Right lobe of liver (tissue), 6 donors: Measurements from ENCODE around the gene MYL10. TPM values are rescaled to one million over a fixed set of nuclear protein-coding genes. Genes with fewer than 3 reads are reported as not detected.

ENCODE experiments used
- ATAC-seq, 4 donors: fragments of 200-7000 bp; cut with Tn5 transposase; one replicate each; pipeline ENCODE4 v1.9.1; 2020; ENCODE audit warnings: mild to moderate bottlenecking in 4 of 4, moderate library complexity in 4 of 4
- DNase-seq, 3 donors: peaks; one replicate each; pipeline ENCODE4 v3.0.0-alpha.2; 2020
- H3K27ac ChIP-seq, 3 donors: fragments of 200-600 bp; one replicate each; pipeline ENCODE4 v1.8.0; 2022
- H3K27me3 ChIP-seq, 2 donors: fragments of 200-600 bp; one replicate each; pipeline ENCODE4 v1.8.0; 2022
- H3K36me3 ChIP-seq, 4 donors: fragments of 200-600 bp; sonication (generic) in 1 of 4; one replicate each; pipeline versions ENCODE4 v1.5.1 to v1.8.0; 2017 to 2022; ENCODE audit warnings: control low read depth in 1 of 4
- H3K4me1 ChIP-seq, 4 donors: fragments of 200-600 bp; sonication (generic) in 1 of 4; one replicate each; pipeline versions ENCODE4 v1.5.1 to v1.8.0; 2017 to 2022; ENCODE audit warnings: control low read depth in 1 of 4
- H3K4me3 ChIP-seq, 3 donors: fragments of 200-600 bp; one replicate each; pipeline ENCODE4 v1.8.0; 2022
- H3K9me3 ChIP-seq, 4 donors: fragments of 200-600 bp; sonication (generic) in 1 of 4; one replicate each; pipeline versions ENCODE4 v1.5.1 to v1.8.0; 2017 to 2022; ENCODE audit warnings: control low read depth in 1 of 4
- POLR2A ChIP-seq: fragments of 450-650 bp; IDR thresholded peaks from one replicate; pipeline ENCODE4 v1.6.1; 2017; ENCODE audit warnings: antibody characterized with exemption, mild to moderate bottlenecking
- WGBS: methylation state at CpG from one replicate; pipeline ENCODE4 v1.1.6; 2018; ENCODE audit warnings: low coverage, low lambda C conversion rate; ENCODE audit not compliant: insufficient coverage; ENCODE audit errors: missing lambda C conversion rate; 5-methylcytosine and 5-hydroxymethylcytosine counted together
- intact Hi-C, 2 donors: fragments of 100-400 bp; cut with DNase I; formaldehyde crosslinking; loops; one replicate each; pipeline versions ENCODE4 v1.11.2 to v1.14.1; 2022
- total RNA-seq, 6 experiments: library from RNA; depleted of rRNA in 2 of 6; stranded (reverse); fragments of >200 nt in 2 of 6; fragmentation: NEBNext Ultra II Directional in 3 of 6; extraction: Animal tissue kit (Norgen Biotek cat#: 25700) in 3 of 6; gene quantifications; one replicate each; pipeline versions ENCODE4 v1.1.0 to v1.2.4, GENCODE V29; 2016 to 2023
- TF ChIP-seq, protein P1 (sequence below), 4 donors: fragments of 200-600 bp in 3 of 4; fragments of 450-650 bp in 1 of 4; IDR thresholded peaks; one replicate each; pipeline versions ENCODE4 v1.5.1 to v1.8.0; 2016 to 2022; ENCODE audit warnings: antibody characterized with exemption in 4 of 4, mild to moderate bottlenecking in 2 of 4
- donor health status: DM: no; HTN: yes; CAD: no.
- donor health status: DM: no; HTN: no; CAD: no.
- donor health status: DM: no; HTN: no; CAD: no.
- donor health status: DM: no; HTN: yes; CAD: no.
- donor health status: DM: no; HTN: yes; CAD: no.

Gene MYL10
- total RNA-seq, 6 experiments from 2014 or later = not detected

DNA sequence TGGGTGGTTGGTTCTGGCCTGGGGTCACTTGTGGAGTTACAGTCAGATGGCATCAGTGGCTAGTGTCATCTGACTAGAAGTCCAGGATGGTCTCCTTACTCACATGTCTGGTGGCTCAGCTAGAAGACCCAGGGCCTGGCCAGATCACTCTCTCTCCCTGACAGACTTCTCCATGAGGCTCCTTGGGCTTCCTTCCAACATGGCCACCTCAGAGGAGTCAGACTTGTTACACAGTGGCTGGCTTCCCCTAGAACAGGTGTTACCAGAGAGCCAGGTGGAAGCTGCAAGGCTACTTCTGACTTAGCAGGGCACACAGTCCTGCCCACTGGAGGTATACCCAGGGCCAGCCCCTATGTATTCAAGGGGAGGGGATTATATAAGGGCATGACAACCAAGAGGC, 44.2 kb upstream of the MYL10 start:
- TF ChIP-seq POLR2A = no peak
- TF ChIP-seq, protein P1, sequence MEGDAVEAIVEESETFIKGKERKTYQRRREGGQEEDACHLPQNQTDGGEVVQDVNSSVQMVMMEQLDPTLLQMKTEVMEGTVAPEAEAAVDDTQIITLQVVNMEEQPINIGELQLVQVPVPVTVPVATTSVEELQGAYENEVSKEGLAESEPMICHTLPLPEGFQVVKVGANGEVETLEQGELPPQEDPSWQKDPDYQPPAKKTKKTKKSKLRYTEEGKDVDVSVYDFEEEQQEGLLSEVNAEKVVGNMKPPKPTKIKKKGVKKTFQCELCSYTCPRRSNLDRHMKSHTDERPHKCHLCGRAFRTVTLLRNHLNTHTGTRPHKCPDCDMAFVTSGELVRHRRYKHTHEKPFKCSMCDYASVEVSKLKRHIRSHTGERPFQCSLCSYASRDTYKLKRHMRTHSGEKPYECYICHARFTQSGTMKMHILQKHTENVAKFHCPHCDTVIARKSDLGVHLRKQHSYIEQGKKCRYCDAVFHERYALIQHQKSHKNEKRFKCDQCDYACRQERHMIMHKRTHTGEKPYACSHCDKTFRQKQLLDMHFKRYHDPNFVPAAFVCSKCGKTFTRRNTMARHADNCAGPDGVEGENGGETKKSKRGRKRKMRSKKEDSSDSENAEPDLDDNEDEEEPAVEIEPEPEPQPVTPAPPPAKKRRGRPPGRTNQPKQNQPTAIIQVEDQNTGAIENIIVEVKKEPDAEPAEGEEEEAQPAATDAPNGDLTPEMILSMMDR (IDR thresholded peaks at IDR 0.05) = no peak
- intact Hi-C loops = no loop called here

DNA sequence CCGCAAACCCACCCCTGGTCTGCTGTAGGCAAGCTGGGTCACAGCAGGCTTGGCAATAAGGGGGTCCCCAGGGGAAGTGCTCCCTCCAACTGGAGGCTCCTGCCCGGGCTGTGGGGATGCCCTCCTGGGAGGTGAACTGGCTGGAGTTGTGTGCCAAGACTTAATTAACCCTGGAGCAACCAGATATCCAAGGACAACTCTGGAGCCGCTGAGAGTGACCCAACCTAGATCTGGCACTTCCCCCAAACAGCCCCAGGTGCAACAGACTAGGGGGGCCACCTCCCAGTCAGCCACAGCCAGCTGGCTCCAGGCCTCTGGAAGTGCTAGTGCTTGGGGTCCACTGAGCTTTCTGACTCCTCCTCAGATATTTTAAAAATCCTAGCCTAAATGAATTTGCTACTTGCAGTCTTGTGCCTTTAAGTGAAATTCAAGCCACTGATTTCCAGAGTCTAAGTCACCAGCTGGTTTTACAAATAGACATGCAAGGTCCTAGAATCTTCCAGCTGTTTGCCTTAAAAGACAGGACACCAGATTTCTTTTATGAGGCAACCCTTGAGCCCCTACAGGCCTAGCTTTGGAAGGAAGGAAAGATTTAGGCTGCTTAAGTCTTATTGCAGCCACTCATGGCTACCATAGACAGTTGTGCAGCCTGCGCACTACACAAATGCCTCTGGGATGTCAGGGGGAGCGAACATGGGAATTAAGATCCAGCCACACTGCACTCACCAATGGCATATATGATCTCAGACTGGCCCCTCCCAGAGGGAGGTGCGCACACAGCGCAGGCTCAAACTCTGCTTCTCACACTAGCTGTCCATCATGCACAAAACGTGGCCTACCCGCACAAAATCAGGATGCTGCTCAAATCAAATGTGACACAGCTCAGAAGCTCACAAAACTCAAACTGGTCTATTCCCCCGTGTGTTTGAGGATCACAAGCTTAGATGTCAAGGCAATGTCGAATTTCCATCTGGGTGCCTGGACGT, 42.6 kb upstream of the MYL10 start:
- H3K4me3 ChIP-seq = no peak overlapping the region
- intact Hi-C loops = no loop called here
- WGBS = 86% methylated on average over 11 of the region's 12 CpGs
- ATAC-seq (no peak), DNase-seq (no peak)
- no peak for TF ChIP-seq POLR2A
- TF ChIP-seq, protein P1 (IDR thresholded peaks at IDR 0.05) = no peak
- no peaks in the 10 kb centered on the region for H3K27me3 ChIP-seq
- no peak overlapping the region for H3K27ac ChIP-seq
- no peaks in the 10 kb centered on the region for H3K4me1 ChIP-seq
- no peaks in the 10 kb centered on the region for H3K9me3 ChIP-seq
- no peaks in the 10 kb centered on the region for H3K36me3 ChIP-seq

More for the DNA sequence above, 44.2 kb upstream of the MYL10 start:
- Histone ChIP-seq H3K9me3 (no peaks in the 10 kb centered on the region), H3K36me3 (no peaks in the 10 kb centered on the region), H3K4me3 (no peak overlapping the region), H3K27ac (no peak overlapping the region), H3K27me3 (no peaks in the 10 kb centered on the region), H3K4me1 (no peaks in the 10 kb centered on the region)
- DNase-seq (no peak), ATAC-seq (no peak)

DNA sequence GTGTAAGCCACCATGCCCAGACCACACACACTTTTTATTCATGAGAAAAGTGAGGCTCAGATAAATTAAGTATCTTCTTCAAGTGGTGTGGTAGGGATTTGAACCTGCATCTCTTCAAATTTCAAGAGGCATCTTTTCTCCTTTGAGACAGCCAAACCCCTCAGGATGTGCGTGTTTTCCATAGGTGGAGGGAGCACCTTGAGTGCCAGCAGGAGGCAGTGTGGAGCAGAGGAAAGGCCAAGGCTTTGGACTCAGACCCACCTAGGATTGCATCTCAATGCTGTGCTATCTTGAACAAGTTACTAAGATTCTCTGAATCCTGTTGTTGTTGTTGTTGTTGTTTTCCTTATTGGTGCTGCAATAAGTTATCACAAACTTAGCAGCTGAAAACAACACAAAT, 40.2 kb upstream of the MYL10 start:
- ATAC-seq = no peak
- DNase-seq = no peak
- intact Hi-C loops = loop anchor here in 1 of 2 donors (10.0 kb wide), 1 partner anchor 115 kb away; no protein-coding TSS in a partner anchor
- WGBS = no CpG with 5 or more reads among the region's 1 CpG
- Histone ChIP-seq H3K36me3 (no peaks in the 10 kb centered on the region), H3K27ac (no peak overlapping the region), H3K4me1 (no peaks in the 10 kb centered on the region), H3K4me3 (no peak overlapping the region), H3K9me3 (no peaks in the 10 kb centered on the region), H3K27me3 (no peaks in the 10 kb centered on the region)
- TF ChIP-seq, protein P1 (IDR thresholded peaks at IDR 0.05) = peak in 2 of 4 donors; percentile 10 to 29
- TF ChIP-seq POLR2A = no peak

DNA sequence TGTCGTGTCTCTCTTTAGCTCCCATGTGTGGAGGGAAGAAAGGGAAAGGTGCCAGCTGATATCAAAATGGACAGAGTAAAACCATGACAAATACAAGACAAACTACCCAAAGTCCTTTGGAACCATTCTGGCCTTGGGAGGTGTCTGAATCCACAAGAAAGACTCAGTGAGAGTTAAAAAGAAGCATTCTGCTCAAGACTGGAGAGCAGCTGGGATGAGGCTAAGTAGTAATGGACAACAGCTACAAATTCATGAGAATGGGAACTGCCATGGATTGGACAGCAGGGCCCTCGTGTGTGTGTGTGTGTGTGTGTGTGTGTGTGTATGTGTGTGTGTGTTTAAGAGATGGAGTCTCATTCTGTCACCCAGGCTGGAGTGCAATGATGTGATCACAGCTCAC, 39.6 kb upstream of the MYL10 start:
- intact Hi-C loops = loop anchor here in 1 of 2 donors (10.0 kb wide), 1 partner anchor 114 kb away; no protein-coding TSS in a partner anchor
- Histone ChIP-seq H3K27ac (no peak overlapping the region), H3K4me1 (no peaks in the 10 kb centered on the region), H3K27me3 (no peaks in the 10 kb centered on the region), H3K4me3 (no peak overlapping the region), H3K9me3 (no peaks in the 10 kb centered on the region), H3K36me3 (no peaks in the 10 kb centered on the region)
- TF ChIP-seq, protein P1 (IDR thresholded peaks at IDR 0.05) = no peak
- no peak for TF ChIP-seq POLR2A
- ATAC-seq = no peak
- DNase-seq = no peak
- 86% methylated on average over 1 of the region's 2 CpGs for WGBS
